HG02938 (cell line): ENCODE measurements around the gene TBX1.
"Not testable (repeated sequence)": the region's sequence is repeated elsewhere in the genome, so short reads cannot be mapped to it uniquely, and the experiment has no call there.

Experiments
- ATAC-seq: cut with Tn5 transposase; IDR thresholded peaks from one replicate; pipeline ENCODE4 v1.9.1; 2021; ENCODE audit warnings: mild to moderate bottlenecking, moderate library complexity; ENCODE audit not compliant: unreplicated experiment

The TBX1 gene

GRCh38 chr22:19723232-19723982, 37.2 kb upstream of the TBX1 start, which contains the start of gene GP1BB:
TSS of gene GP1BB (plus strand) at chr22:19723539. CDS start at chr22:19723570, 31 bp downstream.
- no peak for ATAC-seq

- ATAC-seq = no peak
Measured at GRCh38 chr22:19723983-19724827, 36.4 kb upstream of the TBX1 start.

- no peak for ATAC-seq
Measured at GRCh38 chr22:19724927-19725661, 35.5 kb upstream of the TBX1 start.

GRCh38 chr22:19726064-19726788, 34.4 kb upstream of the TBX1 start:
- not testable (repeated sequence) for ATAC-seq

GRCh38 chr22:19727310-19728150, 33.0 kb upstream of the TBX1 start:
- no peak for ATAC-seq

GRCh38 chr22:19728271-19728670, 32.3 kb upstream of the TBX1 start:
- ATAC-seq = no peak

GRCh38 chr22:19728836-19729235, 31.7 kb upstream of the TBX1 start:
- no peak for ATAC-seq

- no peak for ATAC-seq
Measured at GRCh38 chr22:19729507-19729906, 31.1 kb upstream of the TBX1 start.

GRCh38 chr22:19730198-19730597, 30.4 kb upstream of the TBX1 start:
- ATAC-seq = no peak

GRCh38 chr22:19730655-19731360, 29.8 kb upstream of the TBX1 start:
- ATAC-seq = no peak

- no peak for ATAC-seq
Measured at GRCh38 chr22:19731361-19732135, 29.0 kb upstream of the TBX1 start.

GRCh38 chr22:19732403-19733113, 28.0 kb upstream of the TBX1 start:
- no peak for ATAC-seq

- no peak for ATAC-seq
Measured at GRCh38 chr22:19733755-19734154, 26.8 kb upstream of the TBX1 start.

- ATAC-seq = no peak
Measured at GRCh38 chr22:19734163-19734562, 26.4 kb upstream of the TBX1 start.

- ATAC-seq = no peak
Measured at GRCh38 chr22:19734837-19735382, 25.7 kb upstream of the TBX1 start.

GRCh38 chr22:19735665-19736510, 24.7 kb upstream of the TBX1 start:
- no peak for ATAC-seq
